WTC11 (cell line): ENCODE data around the gene LHFPL6. TPM values are rescaled to one million over a fixed set of nuclear protein-coding genes. Genes with fewer than 3 reads are reported as not detected.

Experiments
- ATAC-seq: fragments of 200-7000 bp; cut with Tn5 transposase; 2 replicates; pipeline ENCODE4 v1.10.0; 2021; ENCODE audit warnings: mild to moderate bottlenecking, moderate library complexity
- CTCF ChIA-PET: fragments of 300-600 bp; sonication (Branson Sonifier 250); formaldehyde crosslinking; loops from one replicate; lab custom pipeline; 2021; ENCODE audit warnings: antibody characterized with exemption; lab: Charles Lee
- POLR2A ChIA-PET: fragments of 350-600 bp; sonication (Branson Sonifier 250); formaldehyde crosslinking; loops from one replicate; lab custom pipeline; 2021; ENCODE audit warnings: antibody characterized with exemption; lab: Charles Lee
- DNase-seq: peaks from one replicate; pipeline ENCODE4 v3.0.0; 2021; ENCODE audit warnings: low spot score
- H3K27ac Mint-ChIP-seq: 2 replicates; pipeline ENCODE4 v1.8.0; 2021; ENCODE audit warnings: mixed read lengths
- H3K27me3 Mint-ChIP-seq: 2 replicates; pipeline ENCODE4 v1.8.0; 2021; ENCODE audit warnings: low read depth, mild to moderate bottlenecking, moderate library complexity, mixed read lengths
- H3K36me3 Mint-ChIP-seq: 2 replicates; pipeline ENCODE4 v1.8.0; 2021; ENCODE audit warnings: mixed read lengths
- H3K4me1 Mint-ChIP-seq: 2 replicates; pipeline ENCODE4 v1.8.0; 2022; ENCODE audit warnings: mixed read lengths
- H3K4me3 Mint-ChIP-seq: 2 replicates; pipeline ENCODE4 v1.8.0; 2021; ENCODE audit warnings: mild to moderate bottlenecking, moderate library complexity, mixed read lengths
- H3K9me3 Mint-ChIP-seq: 2 replicates; pipeline ENCODE4 v1.8.0; 2021; ENCODE audit warnings: mixed read lengths
- ATF1 ChIP-seq: sonication (generic); formaldehyde crosslinking; IDR thresholded peaks from 2 replicates; pipeline ENCODE4 v1.8.1; 2023; ENCODE audit warnings: mild to moderate bottlenecking, moderate library complexity, missing genetic modification reagents
- ATF2 ChIP-seq: sonication (generic); formaldehyde crosslinking; IDR thresholded peaks from 2 replicates; pipeline ENCODE4 v1.8.1; 2022; ENCODE audit warnings: low read depth, missing genetic modification reagents, borderline replicate concordance
- CDX4 ChIP-seq: fragments of 250-450 bp; sonication (Bioruptor Pico); IDR thresholded peaks from 2 replicates; pipeline ENCODE4 v1.9.0; 2021; ENCODE audit warnings: moderate library complexity, mild to moderate bottlenecking, inconsistent platforms, borderline replicate concordance
- CREM ChIP-seq: sonication (generic); formaldehyde crosslinking; IDR thresholded peaks from 2 replicates; pipeline ENCODE4 v1.8.1; 2022; ENCODE audit warnings: mild to moderate bottlenecking, missing genetic modification reagents, moderate library complexity
- E2F4 ChIP-seq: sonication (generic); formaldehyde crosslinking; IDR thresholded peaks from 2 replicates; pipeline ENCODE4 v1.8.1; 2022; ENCODE audit warnings: low read depth, mild to moderate bottlenecking, moderate library complexity, missing genetic modification reagents, borderline replicate concordance
- ETV6 ChIP-seq: sonication (generic); formaldehyde crosslinking; IDR thresholded peaks from 2 replicates; pipeline ENCODE4 v1.8.1; 2022; ENCODE audit warnings: mild to moderate bottlenecking, missing genetic modification reagents
- FOXP4 ChIP-seq: sonication (generic); formaldehyde crosslinking; IDR thresholded peaks from 2 replicates; pipeline ENCODE4 v1.8.0; 2022; ENCODE audit warnings: mild to moderate bottlenecking, missing genetic modification reagents
- HMGXB4 ChIP-seq: sonication (generic); formaldehyde crosslinking; IDR thresholded peaks from 2 replicates; pipeline ENCODE4 v1.8.1; 2023; ENCODE audit warnings: mild to moderate bottlenecking, moderate library complexity, missing genetic modification reagents
- NFYB ChIP-seq: sonication (generic); formaldehyde crosslinking; conservative IDR thresholded peaks from 2 replicates; pipeline ENCODE4 v1.8.0; 2022; ENCODE audit warnings: low read depth, missing genetic modification reagents
- PRDM15 ChIP-seq: sonication (generic); formaldehyde crosslinking; IDR thresholded peaks from 2 replicates; pipeline ENCODE4 v1.8.0; 2022; ENCODE audit warnings: missing genetic modification reagents
- SMAD3 ChIP-seq: sonication (generic); formaldehyde crosslinking; IDR thresholded peaks from 2 replicates; pipeline ENCODE4 v1.8.0; 2022; ENCODE audit warnings: missing genetic modification reagents, mild to moderate bottlenecking, borderline replicate concordance
- SMAD4 ChIP-seq: sonication (generic); formaldehyde crosslinking; IDR thresholded peaks from 2 replicates; pipeline ENCODE4 v1.8.0; 2022; ENCODE audit warnings: mild to moderate bottlenecking, missing genetic modification reagents
- TP53 ChIP-seq: sonication (generic); formaldehyde crosslinking; IDR thresholded peaks from 2 replicates; pipeline ENCODE4 v1.8.1; 2023; ENCODE audit warnings: mild to moderate bottlenecking, missing genetic modification reagents
- ZBTB21 ChIP-seq: sonication (generic); formaldehyde crosslinking; IDR thresholded peaks from 2 replicates; pipeline ENCODE4 v1.8.1; 2023; ENCODE audit warnings: mild to moderate bottlenecking, missing genetic modification reagents, borderline replicate concordance
- ZMAT4 ChIP-seq: fragments of 250-450 bp; sonication (Bioruptor Pico); IDR thresholded peaks from 2 replicates; pipeline ENCODE4 v1.9.0; 2021; ENCODE audit warnings: mild to moderate bottlenecking
- ZNF121 ChIP-seq: sonication (generic); formaldehyde crosslinking; IDR thresholded peaks from 2 replicates; pipeline ENCODE4 v1.8.0; 2023; ENCODE audit warnings: missing genetic modification reagents
- ZNF396 ChIP-seq: fragments of 250-450 bp; sonication (Bioruptor Pico); IDR thresholded peaks from 2 replicates; pipeline ENCODE4 v1.8.0; 2021; ENCODE audit warnings: mild to moderate bottlenecking, moderate library complexity, borderline replicate concordance
- ZNF416 ChIP-seq: fragments of 250-450 bp; sonication (Bioruptor Pico); IDR thresholded peaks from 2 replicates; pipeline ENCODE4 v1.9.0; 2021; ENCODE audit warnings: mild to moderate bottlenecking, inconsistent platforms
- ZNF423 ChIP-seq: fragments of 250-450 bp; sonication (Bioruptor Pico); IDR thresholded peaks from 2 replicates; pipeline ENCODE4 v2.1.2; 2022; ENCODE audit warnings: mild to moderate bottlenecking, moderate library complexity
- ZSCAN18 ChIP-seq: fragments of 250-450 bp; sonication (Bioruptor Pico); IDR thresholded peaks from 2 replicates; pipeline ENCODE4 v2.1.2; 2022; ENCODE audit warnings: mild to moderate bottlenecking, moderate library complexity
- total RNA-seq: library from RNA; stranded (reverse); gene quantifications from 3 replicates; pipeline ENCODE4 v1.2.3, GENCODE V29; 2021

The LHFPL6 gene
- total RNA-seq, 1 experiment from 2014 or later = 4.5 TPM

- TF ChIP-seq FOXP4 (no peak), ZNF396 (CRISPR knock-in tag) (no peak), ZNF121 (CRISPR knock-in tag) (no peak), E2F4 (no peak), ETV6 (no peak), SMAD3 (no peak), HMGXB4 (CRISPR knock-in tag) (no peak), ZSCAN18 (CRISPR knock-in tag) (no peak), ZNF416 (CRISPR knock-in tag) (no peak), ATF2 (CRISPR knock-in tag) (no peak)
Observed at GRCh38 chr13:39588384-39588783, 14.6 kb downstream of the LHFPL6 start (continued).

GRCh38 chr13:39587939-39588338 is 15.1 kb downstream of the LHFPL6 start:
- TF ChIP-seq ZMAT4 (no peak), E2F4 (no peak), ZBTB21 (no peak)
- no peaks in the 10 kb centered on the region for H3K36me3 Mint-ChIP-seq
- no peak overlapping the region for H3K4me3 Mint-ChIP-seq
- H3K27ac Mint-ChIP-seq = no peak overlapping the region
- no peak for ATAC-seq
- H3K4me1 Mint-ChIP-seq = peaks cover 12% of the 10 kb centered on the region
- DNase-seq = no peak
- H3K9me3 Mint-ChIP-seq = no peaks in the 10 kb centered on the region
- CTCF ChIA-PET = interaction anchor here (0.7 kb wide), 1 partner anchor 24 kb away, joined by 3 read pairs; no protein-coding TSS in a partner anchor
- POLR2A ChIA-PET = no interaction called here
- H3K27me3 Mint-ChIP-seq = peaks cover 4% of the 10 kb centered on the region

GRCh38 chr13:39586958-39587605 is 15.9 kb downstream of the LHFPL6 start:
- no peak overlapping the region for H3K27ac Mint-ChIP-seq
- H3K4me3 Mint-ChIP-seq = no peak overlapping the region
- DNase-seq (no peak), ATAC-seq (no peak)
- H3K4me1 Mint-ChIP-seq = peaks cover 12% of the 10 kb centered on the region
- no peaks in the 10 kb centered on the region for H3K9me3 Mint-ChIP-seq
- H3K27me3 Mint-ChIP-seq = peaks cover 4% of the 10 kb centered on the region
- no peaks in the 10 kb centered on the region for H3K36me3 Mint-ChIP-seq
- POLR2A ChIA-PET = no interaction called here
- CTCF ChIA-PET = interaction anchor here (1.3 kb wide), 1 partner anchor 170 kb away, joined by 7 read pairs; no protein-coding TSS in a partner anchor
- TF ChIP-seq ATF1 (CRISPR knock-in tag) (no peak), CREM (CRISPR knock-in tag) (no peak), TP53 (CRISPR knock-in tag) (no peak), PRDM15 (no peak), ZNF423 (CRISPR knock-in tag) (no peak), NFYB (CRISPR knock-in tag) (no peak), SMAD4 (no peak), CDX4 (CRISPR knock-in tag) (no peak)
